Measurements from ENCODE around the gene HPRT1. TPM values are rescaled to one million over a fixed set of nuclear protein-coding genes. Genes with fewer than 3 reads are reported as not detected.
A peak's percentile ranks its signal among the peaks of the same experiment; 100 is the strongest.

HPRT1 gene
- total and polyA plus RNA-seq, 3 experiments from 2014 or later, result 67.1 to 84.5 (median 82.4) TPM

GRCh38 chrX:134545510-134545909 lies 85.5 kb downstream of the HPRT1 start:
- peaks cover 45 to 52% of the 10 kb centered on the region in 2 donors for H3K27me3 Mint-ChIP-seq
- no peak overlapping the region for H3K27ac Mint-ChIP-seq
- POLR2A ChIA-PET, result no interaction called here
- H3K36me3 Mint-ChIP-seq, result no peaks in the 10 kb centered on the region
- H3K4me3 Mint-ChIP-seq, result no peak overlapping the region
- Histone ChIP-seq H3K9me3 (ENCODE audit: low read length) (no peaks in the 10 kb centered on the region), H3K4me3 (ENCODE audit: low read length) (no peak overlapping the region), H3K27me3 (ENCODE audit: insufficient read depth, low read length, poor library complexity, severe bottlenecking) (peaks cover 22% of the 10 kb centered on the region), H3K4me1 (ENCODE audit: insufficient read depth, low read length) (peaks cover 13% of the 10 kb centered on the region), H3K27ac (ENCODE audit: low read depth, low read length) (no peak overlapping the region), H3K36me3 (ENCODE audit: insufficient read depth, low read length) (no peaks in the 10 kb centered on the region)
- DNase-seq, result no peak
- H3K9me3 Mint-ChIP-seq, result peaks cover 0 to 4% (median 3%) of the 10 kb centered on the region in 5 donors
- peaks cover 19 to 28% (median 22%) of the 10 kb centered on the region in 3 donors for H3K4me1 Mint-ChIP-seq
- CTCF ChIA-PET, result no interaction called here

- Mint-ChIP-seq H3K27ac (no peak overlapping the region), H3K4me1 (peaks cover 20 to 29% (median 23%) of the 10 kb centered on the region in 3 donors), H3K9me3 (peaks cover 0 to 4% (median 3%) of the 10 kb centered on the region in 5 donors), H3K27me3 (peaks cover 46 to 54% of the 10 kb centered on the region in 2 donors), H3K4me3 (no peak overlapping the region), H3K36me3 (no peaks in the 10 kb centered on the region)
- peaks cover 24% of the 10 kb centered on the region for H3K27me3 ChIP-seq (ENCODE audit: insufficient read depth, low read length, poor library complexity, severe bottlenecking)
- ChIA-PET POLR2A (no interaction called here), CTCF (no interaction called here)
- no peak overlapping the region for H3K27ac ChIP-seq (ENCODE audit: low read depth, low read length)
- peaks cover 13% of the 10 kb centered on the region for H3K4me1 ChIP-seq (ENCODE audit: insufficient read depth, low read length)
- no peaks in the 10 kb centered on the region for H3K9me3 ChIP-seq (ENCODE audit: low read length)
- H3K4me3 ChIP-seq (ENCODE audit: low read length), result no peak overlapping the region
- H3K36me3 ChIP-seq (ENCODE audit: insufficient read depth, low read length), result no peaks in the 10 kb centered on the region
- DNase-seq, result no peak
Observed at GRCh38 chrX:134546187-134546586, 86.2 kb downstream of the HPRT1 start.

GRCh38 chrX:134547047-134547679 lies 87.2 kb downstream of the HPRT1 start:
- no peak overlapping the region for H3K4me3 Mint-ChIP-seq
- no peaks in the 10 kb centered on the region for H3K9me3 ChIP-seq (ENCODE audit: low read length)
- no peaks in the 10 kb centered on the region for H3K36me3 Mint-ChIP-seq
- no peak overlapping the region for H3K4me3 ChIP-seq (ENCODE audit: low read length)
- DNase-seq, result no peak
- H3K27me3 Mint-ChIP-seq, result peaks cover 46 to 57% of the 10 kb centered on the region in 2 donors
- POLR2A ChIA-PET, result no interaction called here
- peaks cover 0 to 4% (median 3%) of the 10 kb centered on the region in 5 donors for H3K9me3 Mint-ChIP-seq
- H3K27ac ChIP-seq (ENCODE audit: low read depth, low read length), result no peak overlapping the region
- no peaks in the 10 kb centered on the region for H3K36me3 ChIP-seq (ENCODE audit: insufficient read depth, low read length)
- no peak overlapping the region for H3K27ac Mint-ChIP-seq
- H3K4me1 Mint-ChIP-seq, result peaks cover 20 to 29% (median 23%) of the 10 kb centered on the region in 3 donors
- peaks cover 24% of the 10 kb centered on the region for H3K27me3 ChIP-seq (ENCODE audit: insufficient read depth, low read length, poor library complexity, severe bottlenecking)
- H3K4me1 ChIP-seq (ENCODE audit: insufficient read depth, low read length), result peaks cover 13% of the 10 kb centered on the region
- CTCF ChIA-PET, result no interaction called here

GRCh38 chrX:134548257-134549201 lies 88.6 kb downstream of the HPRT1 start:
- peaks cover 13% of the 10 kb centered on the region for H3K4me1 ChIP-seq (ENCODE audit: insufficient read depth, low read length)
- H3K36me3 ChIP-seq (ENCODE audit: insufficient read depth, low read length), result no peaks in the 10 kb centered on the region
- ChIA-PET CTCF (no interaction called here), POLR2A (no interaction called here)
- DNase-seq, result peak in 1 of 5 donors; percentile 12
- H3K4me3 Mint-ChIP-seq, result peak overlapping the region; percentile 84 to 95 (median 88)
- H3K4me3 ChIP-seq (ENCODE audit: low read length), result peak overlapping the region; percentile 25
- H3K27me3 Mint-ChIP-seq, result peaks cover 36 to 60% of the 10 kb centered on the region in 2 donors
- peaks cover 24% of the 10 kb centered on the region for H3K27me3 ChIP-seq (ENCODE audit: insufficient read depth, low read length, poor library complexity, severe bottlenecking)
- peak overlapping the region in 6 of 8 donors; percentile 7 to 80 (median 46) for H3K27ac Mint-ChIP-seq
- peaks cover 0 to 4% (median 3%) of the 10 kb centered on the region in 5 donors for H3K9me3 Mint-ChIP-seq
- H3K9me3 ChIP-seq (ENCODE audit: low read length), result no peaks in the 10 kb centered on the region
- no peaks in the 10 kb centered on the region for H3K36me3 Mint-ChIP-seq
- H3K27ac ChIP-seq (ENCODE audit: low read depth, low read length), result no peak overlapping the region
- peaks cover 20 to 24% (median 23%) of the 10 kb centered on the region in 3 donors for H3K4me1 Mint-ChIP-seq

Other genes starting within 250 kb of the HPRT1 start
- not detected for gene CCDC160, start 223.0 kb upstream of the HPRT1 start, total RNA-seq
- not detected for gene CCDC160, start 223.0 kb upstream of the HPRT1 start, polyA plus RNA-seq
- gene PHF6, start 86.9 kb upstream of the HPRT1 start, total RNA-seq, result 10 to 100 TPM; 61.4 TPM
- gene PHF6, start 86.9 kb upstream of the HPRT1 start, polyA plus RNA-seq, result 20.3 TPM
- not detected for gene PLAC1, start 198.3 kb downstream of the HPRT1 start, total RNA-seq
- not detected for gene PLAC1, start 198.3 kb downstream of the HPRT1 start, polyA plus RNA-seq

Measured in CD8-positive, alpha-beta memory T cell (primary cell).